NCI-H2227 (cell line): ENCODE data around the gene MREG.
"Not testable (repeated sequence)": the region's sequence is repeated elsewhere in the genome, so short reads cannot be mapped to it uniquely, and the experiment has no call there.

Experiments
- DNase-seq: peaks from one replicate; lab custom pipeline; 2025; ENCODE audit not compliant: unreplicated experiment; lab: John Stamatoyannopoulos, UW

MREG gene

GRCh38 chr2:215965532-215966165 lies 47.7 kb downstream of the MREG start:
- DNase-seq = no peak

- no peak for DNase-seq
Observed at GRCh38 chr2:215961981-215962380, 51.4 kb downstream of the MREG start.

GRCh38 chr2:215958257-215958656 lies 55.1 kb downstream of the MREG start:
- no peak for DNase-seq

- DNase-seq = not testable (repeated sequence)
Observed at GRCh38 chr2:215957354-215958122, 55.8 kb downstream of the MREG start.

- no peak for DNase-seq
Observed at GRCh38 chr2:215952860-215953637, 60.3 kb downstream of the MREG start.

- no peak for DNase-seq
Observed at GRCh38 chr2:215951558-215951957, 61.8 kb downstream of the MREG start.

- peak; percentile 42 for DNase-seq
Observed at GRCh38 chr2:215949991-215950404, 63.4 kb downstream of the MREG start.

- no peak for DNase-seq
Observed at GRCh38 chr2:215948051-215948450, 65.3 kb downstream of the MREG start.

- no peak for DNase-seq
Observed at GRCh38 chr2:215946586-215946985, 66.8 kb downstream of the MREG start.

- no peak for DNase-seq
Observed at GRCh38 chr2:215942194-215942593, 71.2 kb downstream of the MREG start.

GRCh38 chr2:215941726-215942125 lies 71.6 kb downstream of the MREG start:
- DNase-seq = no peak

GRCh38 chr2:215940645-215941184 lies 72.6 kb downstream of the MREG start:
- DNase-seq = no peak

- no peak for DNase-seq
Observed at GRCh38 chr2:215937190-215937589, 76.2 kb downstream of the MREG start.

- DNase-seq = no peak
Observed at GRCh38 chr2:215933151-215933550, 80.2 kb downstream of the MREG start.

- peak; percentile 81 for DNase-seq
Observed at GRCh38 chr2:215931256-215931903, 82.0 kb downstream of the MREG start.

- no peak for DNase-seq
Observed at GRCh38 chr2:215930505-215931253, 82.7 kb downstream of the MREG start.

- DNase-seq = no peak
Observed at GRCh38 chr2:215929602-215930335, 83.6 kb downstream of the MREG start.

- no peak for DNase-seq
Observed at GRCh38 chr2:215928086-215928485, 85.3 kb downstream of the MREG start.

GRCh38 chr2:215926992-215927391 lies 86.4 kb downstream of the MREG start:
- DNase-seq = not testable (repeated sequence)

GRCh38 chr2:215921895-215922294 lies 91.5 kb downstream of the MREG start:
- peak; percentile 54 for DNase-seq
